Measurements from ENCODE around the gene DENND4B.

DNA sequence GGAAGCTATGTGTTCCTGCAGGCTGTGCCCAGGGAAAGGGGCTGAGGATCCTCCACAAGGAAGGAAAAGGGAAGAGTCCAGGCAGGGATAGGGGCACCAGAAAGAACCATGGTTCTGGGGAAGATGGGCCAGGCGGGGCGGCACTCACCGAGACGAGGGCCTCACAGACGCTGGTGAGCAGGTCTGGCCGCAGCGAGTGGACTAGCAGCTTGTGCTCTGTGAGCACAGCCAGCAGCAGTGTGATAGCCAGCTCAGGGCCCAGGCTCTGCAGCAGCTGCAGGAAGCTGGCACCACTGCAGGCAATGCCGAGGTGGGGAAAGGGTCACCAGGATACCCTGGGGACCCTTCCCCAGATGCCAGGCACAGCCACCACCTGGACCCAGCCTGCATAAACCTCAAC lies 5.8 kb downstream of the DENND4B start:
- TF ChIP-seq EZH2 (IDR thresholded peaks at IDR 0.05; ENCODE audit: insufficient read depth, poor library complexity, severe bottlenecking) (no peak), EZH2phosphoT487 (IDR thresholded peaks at IDR 0.05; ENCODE audit: insufficient read depth, low read depth) (no peak)
